HG02870 (cell line): ENCODE measurements around the gene HHIP.
"Not testable (repeated sequence)": the region's sequence is repeated elsewhere in the genome, so short reads cannot be mapped to it uniquely, and the experiment has no call there.

Source experiments
- ATAC-seq: cut with Tn5 transposase; IDR thresholded peaks from one replicate; pipeline ENCODE4 v1.9.1; 2021; ENCODE audit warnings: mild to moderate bottlenecking, moderate library complexity; ENCODE audit not compliant: unreplicated experiment

HHIP gene

GRCh38 chr4:144740316-144740715, 94.4 kb downstream of the HHIP start:
- ATAC-seq = no peak

GRCh38 chr4:144748814-144749555, 103.0 kb downstream of the HHIP start:
- no peak for ATAC-seq

GRCh38 chr4:144750348-144750747, 104.4 kb downstream of the HHIP start:
- no peak for ATAC-seq

- no peak for ATAC-seq
These were observed 108.8 kb downstream of the HHIP start for GRCh38 chr4:144754562-144755410.

GRCh38 chr4:144757969-144758368, 112.0 kb downstream of the HHIP start:
- ATAC-seq = no peak

GRCh38 chr4:144768809-144769208, 122.9 kb downstream of the HHIP start:
- ATAC-seq = not testable (repeated sequence)

GRCh38 chr4:144778364-144778763, 132.4 kb downstream of the HHIP start:
- ATAC-seq = no peak

- no peak for ATAC-seq
These were observed 136.4 kb downstream of the HHIP start for GRCh38 chr4:144782345-144782744.

GRCh38 chr4:144785961-144786360, 140.0 kb downstream of the HHIP start:
- ATAC-seq = no peak

GRCh38 chr4:144787365-144788258, 141.7 kb downstream of the HHIP start:
- peak; percentile 73 for ATAC-seq

- ATAC-seq = no peak
These were observed 142.5 kb downstream of the HHIP start for GRCh38 chr4:144788469-144788868.

- not testable (repeated sequence) for ATAC-seq
These were observed 146.0 kb downstream of the HHIP start for GRCh38 chr4:144791933-144792332.
